Measurements from ENCODE around the gene USP48.

GRCh38 chr1:21643624-21644023 lies 139.3 kb downstream of the USP48 start:
- no peak for TF ChIP-seq ASH2L (IDR thresholded peaks at IDR 0.05; ENCODE audit: insufficient read length, low read depth, low read length)
- TF ChIP-seq, protein P1, sequence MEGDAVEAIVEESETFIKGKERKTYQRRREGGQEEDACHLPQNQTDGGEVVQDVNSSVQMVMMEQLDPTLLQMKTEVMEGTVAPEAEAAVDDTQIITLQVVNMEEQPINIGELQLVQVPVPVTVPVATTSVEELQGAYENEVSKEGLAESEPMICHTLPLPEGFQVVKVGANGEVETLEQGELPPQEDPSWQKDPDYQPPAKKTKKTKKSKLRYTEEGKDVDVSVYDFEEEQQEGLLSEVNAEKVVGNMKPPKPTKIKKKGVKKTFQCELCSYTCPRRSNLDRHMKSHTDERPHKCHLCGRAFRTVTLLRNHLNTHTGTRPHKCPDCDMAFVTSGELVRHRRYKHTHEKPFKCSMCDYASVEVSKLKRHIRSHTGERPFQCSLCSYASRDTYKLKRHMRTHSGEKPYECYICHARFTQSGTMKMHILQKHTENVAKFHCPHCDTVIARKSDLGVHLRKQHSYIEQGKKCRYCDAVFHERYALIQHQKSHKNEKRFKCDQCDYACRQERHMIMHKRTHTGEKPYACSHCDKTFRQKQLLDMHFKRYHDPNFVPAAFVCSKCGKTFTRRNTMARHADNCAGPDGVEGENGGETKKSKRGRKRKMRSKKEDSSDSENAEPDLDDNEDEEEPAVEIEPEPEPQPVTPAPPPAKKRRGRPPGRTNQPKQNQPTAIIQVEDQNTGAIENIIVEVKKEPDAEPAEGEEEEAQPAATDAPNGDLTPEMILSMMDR (CRISPR knock-in tag; IDR thresholded peaks at IDR 0.05): no peak
